Fibroblast of lung (primary cell): ENCODE data around the gene GOLGA1.

ENCODE experiments used
- CTCF ChIP-seq, 2 donors: IDR thresholded peaks in 1 of 2; conservative IDR thresholded peaks in 1 of 2; 1 replicate in 1 of 2; 2 replicates in 1 of 2; pipeline ENCODE4 v1.5.1; 2011 to 2012; ENCODE audit warnings: low read length in 2 of 2, control low read depth in 1 of 2, inconsistent platforms in 1 of 2, low read depth in 1 of 2, mild to moderate bottlenecking in 1 of 2
- EZH2 ChIP-seq: IDR thresholded peaks from 2 replicates; pipeline ENCODE4 v1.5.1; 2012; ENCODE audit warnings: low read length, control low read depth, mild to moderate bottlenecking; ENCODE audit errors: missing control alignments

DNA sequence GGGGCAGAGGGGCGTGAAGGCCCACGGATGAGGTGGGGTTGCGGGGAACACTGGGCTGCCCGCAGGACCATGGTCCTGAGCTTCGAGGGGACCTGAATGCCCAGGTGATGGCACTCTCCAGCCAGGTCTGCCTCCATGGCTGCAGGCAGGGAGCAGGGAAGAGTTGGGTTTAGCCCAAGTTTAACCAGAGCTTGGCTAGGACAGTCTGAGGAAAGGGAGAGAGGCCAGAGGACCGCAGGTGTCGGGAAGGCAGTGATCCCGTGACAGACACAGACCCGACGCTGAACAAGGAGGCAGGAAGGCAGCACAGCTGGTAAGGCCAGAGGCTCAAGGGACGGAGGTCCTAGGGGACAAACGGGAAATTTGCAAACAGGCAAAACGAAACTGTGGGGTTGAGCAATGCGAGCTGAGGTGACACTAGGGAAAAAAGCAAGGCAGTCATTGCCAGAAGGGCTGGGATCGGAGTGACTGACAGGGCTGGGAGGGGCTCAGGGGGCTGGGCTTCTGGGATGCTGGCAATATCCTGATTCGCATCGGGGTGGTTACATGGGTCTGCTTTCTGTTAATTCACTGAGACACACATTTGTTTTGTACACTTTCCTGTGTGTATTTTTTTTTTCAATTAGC is 53.9 kb downstream of the GOLGA1 start:
- no peak for TF ChIP-seq CTCF (conservative IDR thresholded peaks at IDR 0.05 in 1 of 2, IDR thresholded peaks at IDR 0.05 in 1 of 2; ENCODE audit: low read depth in 1 of 2, low read length in 2 of 2)
- TF ChIP-seq EZH2 = no peak
